LHCN-M2 (cell line): ENCODE measurements around the gene LMAN2L. TPM values are rescaled to one million over a fixed set of nuclear protein-coding genes. Genes with fewer than 3 reads are reported as not detected.

Experiments
- DNase-seq: peaks from one replicate; pipeline ENCODE4 v3.0.0-alpha.2; 2012; ENCODE audit warnings: low read depth
- total RNA-seq: library from RNA; depleted of rRNA; stranded (reverse); fragments of >200 nt; gene quantifications from 2 replicates; pipeline ENCODE4 v1.2.3, GENCODE V29; 2014

The LMAN2L gene
- total RNA-seq, 1 experiment from 2014 or later = 21.5 TPM

DNA sequence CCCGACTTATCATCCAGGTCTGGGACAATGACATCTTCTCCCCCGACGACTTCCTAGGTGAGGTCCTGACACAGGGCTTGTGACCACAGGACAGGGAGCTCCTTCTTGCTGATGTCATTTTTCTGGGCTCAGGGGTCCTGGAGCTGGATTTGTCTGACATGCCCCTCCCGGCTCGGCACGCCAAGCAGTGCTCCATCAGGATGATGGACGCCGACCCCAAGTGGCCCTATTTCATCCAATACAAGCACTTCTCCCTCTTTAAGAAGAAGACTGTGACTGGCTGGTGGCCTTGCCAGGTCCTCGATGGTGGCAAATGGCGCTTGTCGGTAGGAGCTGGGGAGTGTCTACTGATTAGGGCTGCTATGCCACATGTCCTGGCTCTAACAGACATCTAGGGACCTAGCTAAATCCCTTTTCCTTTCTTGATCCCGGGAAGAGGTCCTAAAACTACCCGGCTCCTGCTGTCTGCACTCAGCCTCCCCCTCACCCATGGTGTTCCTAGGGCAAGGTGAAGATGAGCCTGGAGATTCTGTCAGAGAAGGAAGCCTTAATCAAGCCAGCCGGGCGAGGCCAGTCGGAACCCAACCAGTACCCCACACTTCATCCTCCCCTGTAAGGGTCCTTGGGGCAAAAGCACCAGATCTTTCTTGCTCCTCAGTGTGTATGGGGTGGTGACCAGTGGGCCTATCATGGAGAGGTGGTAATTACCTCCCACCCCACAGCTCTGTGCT lies 36.7 kb downstream of the LMAN2L start:
- no peak for DNase-seq

DNA sequence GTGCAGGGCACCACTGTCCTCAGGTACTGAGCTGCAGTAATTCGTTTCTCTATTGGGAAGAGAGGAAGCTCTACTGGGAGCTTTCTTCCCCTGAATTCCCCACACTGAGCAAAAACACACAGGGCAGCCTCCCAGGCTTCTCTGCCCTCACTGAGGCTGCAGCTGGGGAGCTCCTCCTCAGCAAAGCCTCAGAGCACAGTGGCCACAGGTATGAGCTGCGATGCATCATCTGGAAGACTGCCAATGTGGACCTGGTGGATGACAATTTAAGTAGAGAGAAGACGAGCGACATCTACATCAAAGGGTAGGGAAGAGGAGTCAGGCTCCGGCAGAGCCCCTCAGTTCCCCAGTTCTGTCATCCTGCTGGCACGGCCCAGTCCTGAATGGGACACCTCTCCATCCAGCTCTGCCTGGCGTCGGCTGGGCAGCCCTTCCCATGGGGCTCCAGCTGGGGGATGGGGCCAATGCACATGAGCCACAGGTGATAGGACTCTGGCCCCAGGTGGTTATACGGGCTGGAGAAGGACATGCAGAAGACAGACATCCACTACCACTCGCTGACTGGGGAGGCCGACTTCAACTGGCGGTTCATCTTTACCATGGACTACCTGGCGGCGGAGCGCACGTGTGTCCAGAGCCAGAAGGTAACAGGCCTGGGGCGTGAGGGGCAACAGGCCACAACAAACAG lies 37.6 kb downstream of the LMAN2L start:
- DNase-seq = no peak

GRCh38 chr2:96701636-96702035 lies 38.2 kb downstream of the LMAN2L start:
- DNase-seq = no peak

- DNase-seq = no peak
These were observed 39.8 kb downstream of the LMAN2L start for GRCh38 chr2:96700086-96700485.

GRCh38 chr2:96699621-96700020 lies 40.2 kb downstream of the LMAN2L start:
- no peak for DNase-seq

DNA sequence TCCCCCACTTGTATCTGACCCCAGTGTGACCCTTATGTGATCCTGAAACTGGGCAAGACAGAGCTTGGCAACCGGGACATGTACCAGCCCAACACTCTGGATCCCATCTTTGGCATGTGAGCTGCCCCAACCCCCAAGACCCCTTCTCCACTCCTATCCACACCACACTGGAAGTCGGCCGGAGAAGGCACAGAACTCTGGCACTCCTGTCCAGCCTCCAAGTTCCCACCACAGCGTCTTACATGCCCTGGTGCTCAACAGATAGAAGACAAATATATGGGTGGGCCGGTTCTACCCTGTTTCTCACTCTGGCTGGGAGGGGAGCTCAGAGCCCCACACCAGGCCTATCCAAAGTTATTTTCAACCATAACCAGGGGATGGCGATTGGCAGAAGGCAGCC lies 40.8 kb downstream of the LMAN2L start:
- no peak for DNase-seq

DNA sequence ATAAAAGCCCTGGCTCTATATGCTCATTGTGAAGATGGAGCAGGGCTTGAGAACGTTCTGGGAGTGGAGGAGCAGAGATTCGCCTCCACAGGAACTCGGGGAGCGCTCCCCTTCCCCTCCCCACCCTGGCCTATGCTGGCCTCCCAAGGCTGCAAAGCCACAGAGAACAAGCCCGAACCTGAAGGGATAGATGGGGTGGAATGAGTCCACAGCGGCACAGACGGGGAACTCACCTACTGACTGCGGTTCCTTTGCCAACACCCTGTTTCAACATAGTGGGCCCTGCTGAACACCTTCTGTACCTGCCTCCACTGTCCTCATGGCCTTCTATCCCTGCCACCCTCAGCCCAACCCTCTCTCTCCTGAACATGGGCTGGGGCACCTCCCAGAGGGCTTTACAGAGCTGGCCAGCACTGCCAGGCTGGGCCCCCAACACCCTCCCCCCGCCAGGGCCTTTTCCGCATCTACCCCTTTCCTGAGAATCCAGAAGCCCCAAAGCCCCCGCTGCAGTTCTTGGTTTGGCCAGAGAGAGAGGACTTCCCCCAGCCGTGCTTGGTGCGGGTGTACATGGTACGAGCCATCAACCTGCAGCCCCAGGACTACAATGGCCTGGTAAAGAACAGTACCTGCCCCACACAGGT lies 41.5 kb downstream of the LMAN2L start:
- no peak for DNase-seq

- no peak for DNase-seq
These were observed 42.4 kb downstream of the LMAN2L start for GRCh38 chr2:96697476-96697875.

GRCh38 chr2:96695602-96696001 lies 44.3 kb downstream of the LMAN2L start:
- no peak for DNase-seq

- no peak for DNase-seq
These were observed 44.9 kb downstream of the LMAN2L start for GRCh38 chr2:96694816-96695455.

DNA sequence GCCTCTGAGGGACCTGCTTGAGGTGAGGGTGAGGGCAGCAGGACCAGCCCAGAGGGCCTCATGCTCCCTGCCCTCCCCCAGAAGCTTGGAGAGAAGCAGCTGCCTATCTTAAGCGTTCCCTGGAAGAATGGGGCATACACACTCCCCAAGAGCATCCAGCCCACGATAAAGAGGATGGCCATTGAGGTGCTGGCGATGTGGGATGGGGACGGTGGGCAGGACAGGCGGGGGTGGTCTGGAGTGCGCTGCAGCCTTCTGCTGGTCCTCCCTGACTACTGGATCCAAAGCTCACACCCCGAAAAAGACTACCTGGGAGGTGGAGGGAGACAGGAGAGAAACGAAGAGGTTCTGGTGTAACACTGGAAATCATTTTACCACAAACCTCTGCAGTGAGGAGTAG lies 45.6 kb downstream of the LMAN2L start:
- DNase-seq = no peak

DNA sequence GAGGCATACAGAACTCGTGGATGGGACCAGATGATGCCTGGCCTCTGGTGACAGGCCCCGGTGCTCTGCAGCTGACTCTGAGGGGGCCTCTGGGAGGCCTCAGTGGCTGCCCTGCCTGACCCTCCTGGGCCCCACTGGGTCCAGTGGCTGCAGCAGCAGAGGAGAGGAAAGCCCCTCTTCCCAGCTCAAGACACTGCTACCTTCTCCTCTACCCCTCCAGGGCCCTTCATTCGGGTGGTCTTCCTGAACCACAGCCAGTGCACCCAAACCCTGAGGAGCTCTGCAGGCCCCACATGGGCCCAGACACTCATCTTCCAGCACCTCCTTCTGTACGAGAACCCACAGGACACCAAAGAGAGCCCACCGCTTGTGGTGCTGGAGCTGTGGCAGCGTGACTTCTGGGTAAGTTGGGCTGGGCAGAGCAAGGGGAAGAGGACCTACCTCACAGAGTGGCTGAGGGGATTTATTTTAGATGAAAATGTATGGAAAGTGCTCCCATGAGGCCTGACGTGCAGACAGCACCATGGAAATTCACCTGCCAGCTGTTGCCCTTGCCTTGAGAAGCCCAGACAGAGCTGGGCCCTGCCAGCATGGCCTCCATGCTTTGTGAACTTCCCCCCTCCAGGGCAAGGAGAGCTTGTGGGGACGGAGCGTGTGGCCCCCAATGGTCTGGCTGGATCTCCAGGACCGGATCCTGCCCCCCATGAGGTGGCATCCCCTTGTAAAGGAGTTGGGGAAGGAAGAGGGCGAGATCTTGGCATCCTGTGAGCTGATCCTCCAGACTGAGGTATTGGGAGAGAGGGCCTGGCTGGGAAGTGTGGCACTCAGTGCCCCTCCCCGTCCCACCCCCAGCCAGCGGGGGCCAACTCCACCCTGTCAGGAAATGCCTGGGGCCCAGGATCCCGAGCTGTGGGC lies 46.3 kb downstream of the LMAN2L start:
- DNase-seq = no peak

DNA sequence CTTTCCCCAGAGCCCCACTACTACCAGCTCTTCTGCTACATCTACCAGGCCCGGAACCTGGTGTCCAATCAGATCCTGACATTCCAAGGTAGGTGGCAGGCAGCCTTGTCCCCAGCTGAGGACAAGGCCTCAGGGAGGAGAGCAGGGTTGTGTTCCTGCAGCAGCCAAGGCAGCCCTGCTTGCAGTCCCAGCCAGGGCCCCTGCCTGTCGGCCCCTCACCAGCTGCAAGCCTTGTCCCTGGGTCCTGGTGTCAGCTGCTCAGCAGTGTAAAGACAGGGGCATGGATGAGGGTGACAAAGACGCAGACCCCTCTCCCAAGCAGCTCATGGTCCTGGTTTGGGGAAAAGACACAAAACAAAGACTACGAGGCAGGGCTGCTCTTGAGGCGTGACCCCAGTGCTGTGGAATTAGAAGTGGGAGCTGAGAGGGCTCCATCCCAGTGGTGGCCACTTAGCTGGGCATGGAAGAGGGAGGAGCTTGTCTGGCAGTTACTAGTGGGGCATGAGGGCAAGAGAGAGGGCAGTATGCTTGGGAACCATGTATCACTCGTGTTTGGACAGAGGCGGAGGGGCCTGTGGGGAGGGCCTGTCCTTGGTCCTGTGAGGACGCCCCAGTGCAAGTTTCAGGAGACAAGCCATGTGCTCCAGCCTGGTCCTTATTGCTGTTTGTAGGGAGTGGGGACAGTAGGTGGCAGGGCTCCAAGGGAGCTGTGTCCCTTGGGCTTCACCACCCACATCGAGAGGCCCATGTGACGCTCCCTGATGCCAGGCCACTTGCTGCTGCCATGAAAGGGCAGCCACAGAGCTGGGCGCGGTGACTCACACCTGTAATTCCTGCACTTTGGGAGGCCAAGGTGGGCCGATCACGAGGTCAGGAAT lies 47.5 kb downstream of the LMAN2L start:
- DNase-seq = no peak

- DNase-seq = no peak
These were observed 48.7 kb downstream of the LMAN2L start for GRCh38 chr2:96691022-96691612.

DNA sequence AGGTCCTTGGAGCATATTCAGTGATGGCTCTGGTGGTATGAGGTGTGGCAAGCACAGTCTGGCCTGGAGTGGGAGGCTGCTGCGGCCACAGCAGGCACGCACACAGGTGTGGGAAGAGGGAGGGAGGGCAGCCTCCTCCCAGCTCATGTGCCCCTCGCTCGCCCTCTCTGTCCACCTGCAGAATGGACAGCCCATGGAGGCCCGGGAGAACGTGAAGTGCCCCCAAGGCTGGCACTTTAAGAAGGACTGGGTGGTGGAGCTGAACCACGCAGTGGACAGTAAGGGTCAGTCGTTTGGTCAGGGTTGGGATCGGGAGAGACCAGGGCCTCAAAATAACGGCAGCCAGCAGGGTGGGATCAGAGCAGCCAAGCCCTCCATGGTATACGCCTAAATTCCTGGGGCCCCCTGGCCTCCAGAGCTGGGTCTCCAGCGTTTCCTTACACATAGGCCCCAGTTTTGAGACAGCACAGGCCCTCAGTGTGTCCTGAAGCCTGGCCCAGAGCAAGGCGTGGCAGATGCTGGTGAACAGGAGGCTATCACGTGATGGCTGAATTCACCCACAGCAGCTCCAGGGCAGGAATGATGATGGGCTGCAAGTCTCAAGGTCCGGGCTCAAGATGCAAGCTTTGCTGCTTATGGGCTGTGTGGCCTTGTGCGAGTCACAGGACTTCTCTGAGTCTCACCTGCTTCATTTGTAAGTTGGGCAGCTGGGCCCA lies 49.4 kb downstream of the LMAN2L start:
- DNase-seq = no peak

DNA sequence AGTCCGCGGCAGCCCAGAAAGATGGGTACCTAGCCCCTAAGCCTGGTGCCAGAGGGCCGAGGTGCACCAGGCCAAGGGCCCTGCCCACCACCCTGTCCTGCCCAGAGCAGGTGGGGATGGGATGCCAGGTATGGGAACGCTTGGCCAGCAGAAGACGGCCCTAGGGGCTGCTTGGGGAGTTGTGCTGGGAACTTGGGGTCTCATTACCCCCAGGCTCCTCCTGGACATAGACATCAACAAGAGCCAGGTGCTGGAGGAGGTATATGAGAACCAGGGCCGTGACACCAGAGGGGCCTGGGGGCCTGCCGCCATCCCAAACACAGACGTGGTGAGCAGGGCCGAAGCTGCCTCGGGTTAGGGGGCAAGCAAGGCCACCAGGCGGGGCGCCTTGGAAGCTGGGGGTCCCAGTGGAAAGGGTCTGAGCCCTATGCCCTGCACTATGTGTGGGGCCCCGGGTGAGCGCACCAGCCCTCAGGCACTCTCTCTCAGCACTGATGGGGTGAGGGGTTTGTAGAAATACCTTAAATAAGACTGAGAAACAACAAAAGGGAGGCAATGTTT lies 50.4 kb downstream of the LMAN2L start:
- no peak for DNase-seq

- no peak for DNase-seq
These were observed 51.0 kb downstream of the LMAN2L start for GRCh38 chr2:96688649-96689430.
